SK-N-SH (cell line): Measurements from ENCODE around the gene AMMECR1. TPM values are rescaled to one million over a fixed set of nuclear protein-coding genes. Genes with fewer than 3 reads are reported as not detected.

ENCODE experiments used
- CTCF ChIA-PET: fragments of 300-600, 350-600 bp; formaldehyde crosslinking; extraction: SDS; loops from one replicate; lab custom pipeline; 2021; lab: Yijun Ruan, JAX
- POLR2A ChIA-PET: fragments of 350-600 bp; sonication (Branson Sonifier 250); formaldehyde crosslinking; extraction: SDS; loops from one replicate; lab custom pipeline; 2020; ENCODE audit warnings: antibody characterized with exemption, inconsistent platforms; lab: Yijun Ruan, JAX
- DNase-seq: peaks from one replicate; pipeline ENCODE4 v3.0.0; 2012
- H2AFZ ChIP-seq: fragments of 200-600 bp; sonication (generic); 2 replicates; pipeline ENCODE4 v1.8.1; 2016; ENCODE audit warnings: antibody characterized with exemption, mild to moderate bottlenecking, low read depth
- H3F3A ChIP-seq: fragments of 200-600 bp; sonication (generic); replicated peaks from 2 replicates; pipeline ENCODE3; 2016; ENCODE audit warnings: antibody characterized with exemption, mild to moderate bottlenecking; ENCODE audit not compliant: insufficient read depth
- H3K27ac ChIP-seq, 2 experiments: fragments of 200-500 bp in 1 of 2; fragments of 200-600 bp in 1 of 2; sonication (Bioruptor generic) in 1 of 2; sonication (generic), shearing (Covaris generic) in 1 of 2; 2 replicates each; pipeline versions ENCODE4 v1.5.1 to v1.6.1; 2014 to 2016; ENCODE audit warnings: low read depth in 2 of 2, inconsistent platforms in 1 of 2, low read length in 1 of 2, mild to moderate bottlenecking in 1 of 2, mixed read lengths in 1 of 2
- H3K27me3 ChIP-seq: fragments of 200-600 bp; sonication (generic), shearing (Covaris generic); 2 replicates; pipeline ENCODE4 v1.6.1; 2016; ENCODE audit warnings: mixed run types; ENCODE audit not compliant: insufficient read depth
- H3K36me3 ChIP-seq, 2 experiments: fragments of 200-500 bp in 1 of 2; fragments of 200-600 bp in 1 of 2; sonication (Bioruptor generic) in 1 of 2; sonication (generic) in 1 of 2; replicated peaks in 1 of 2; 2 replicates each; pipeline versions ENCODE3 to v1.5.1; 2014 to 2016; ENCODE audit warnings: low read length in 1 of 2, mild to moderate bottlenecking in 1 of 2; ENCODE audit not compliant: insufficient read depth in 2 of 2, control insufficient read depth in 1 of 2
- H3K4me1 ChIP-seq, 2 experiments: fragments of 200-500 bp in 1 of 2; fragments of 200-600 bp in 1 of 2; sonication (Bioruptor generic) in 1 of 2; sonication (generic), shearing (Covaris generic) in 1 of 2; 2 replicates each; pipeline versions ENCODE4 v1.5.1 to v1.6.1; 2014 to 2016; ENCODE audit warnings: low read depth in 1 of 2, low read length in 1 of 2, mixed run types in 1 of 2; ENCODE audit not compliant: insufficient read depth in 2 of 2, control insufficient read depth in 1 of 2
- H3K4me2 ChIP-seq: fragments of 200-600 bp; sonication (generic), shearing (Covaris generic); 2 replicates; pipeline ENCODE4 v1.6.1; 2017; ENCODE audit warnings: mixed run types
- H3K4me3 ChIP-seq, 2 experiments: fragments of 200-500 bp in 1 of 2; fragments of 200-600 bp in 1 of 2; sonication (Bioruptor generic) in 1 of 2; sonication (generic), shearing (Covaris generic) in 1 of 2; 2 replicates each; pipeline versions ENCODE4 v1.5.1 to v1.8.1; 2014 to 2016; ENCODE audit warnings: low read depth in 2 of 2, inconsistent platforms in 1 of 2, low read length in 1 of 2, mild to moderate bottlenecking in 1 of 2, mixed read lengths in 1 of 2, moderate library complexity in 1 of 2
- H3K79me2 ChIP-seq: fragments of 200-600 bp; sonication (generic); 2 replicates; pipeline ENCODE4 v1.8.1; 2017; ENCODE audit warnings: mild to moderate bottlenecking; ENCODE audit not compliant: insufficient read depth
- H3K9ac ChIP-seq: fragments of 200-600 bp; sonication (generic); 2 replicates; pipeline ENCODE4 v1.6.1; 2017; ENCODE audit warnings: mixed run types
- H3K9me2 ChIP-seq: fragments of 200-600 bp; sonication (generic); 2 replicates; pipeline ENCODE4 v1.6.1; 2017; ENCODE audit warnings: mixed run types
- H3K9me3 ChIP-seq: fragments of 200-600 bp; sonication (generic); 2 replicates; pipeline ENCODE4 v1.6.1; 2017; ENCODE audit warnings: mixed run types, mild to moderate bottlenecking, moderate library complexity
- H4K20me1 ChIP-seq: fragments of 200-600 bp; sonication (generic); 2 replicates; pipeline ENCODE4 v1.6.1; 2017; ENCODE audit warnings: mild to moderate bottlenecking, mixed run types; ENCODE audit not compliant: insufficient read depth
- EP300 ChIP-seq, 2 experiments: IDR thresholded peaks; 2 replicates each; pipeline versions ENCODE4 v1.4.0 to v1.6.1; 2012; ENCODE audit warnings: borderline replicate concordance in 1 of 2, low read depth in 1 of 2, low read length in 1 of 2
- FOSL2 ChIP-seq: IDR thresholded peaks from 2 replicates; pipeline ENCODE4 v1.4.0; 2012; ENCODE audit warnings: low read depth, mild to moderate bottlenecking, moderate library complexity, borderline replicate concordance
- JUND ChIP-seq: IDR thresholded peaks from 2 replicates; pipeline ENCODE4 v1.4.0; 2012
- NFIC ChIP-seq: IDR thresholded peaks from 2 replicates; pipeline ENCODE4 v1.4.0; 2012; ENCODE audit warnings: borderline replicate concordance
- PBX3 ChIP-seq: IDR thresholded peaks from 2 replicates; pipeline ENCODE4; 2012
- TCF12 ChIP-seq: IDR thresholded peaks from 2 replicates; pipeline ENCODE4 v1.4.0; 2012
- TEAD4 ChIP-seq: IDR thresholded peaks from 2 replicates; pipeline ENCODE4 v1.4.0; 2012; ENCODE audit warnings: mild to moderate bottlenecking, borderline replicate concordance; ENCODE audit not compliant: insufficient read depth
- USF2 ChIP-seq: fragments of 150-350 bp; IDR thresholded peaks from 2 replicates; pipeline ENCODE4 v1.6.1; 2017; ENCODE audit warnings: antibody characterized with exemption, low read length, low read depth, borderline replicate concordance
- WGBS: methylation state at CpG from one replicate; pipeline ENCODE4 v1.1.6; 2017; ENCODE audit warnings: low lambda C conversion rate; 5-methylcytosine and 5-hydroxymethylcytosine counted together
- polyA plus RNA-seq, 3 experiments: library from polyadenylated mRNA; depleted of rRNA; stranded (reverse); fragments of >200 nt; gene quantifications; 2 replicates each; pipeline ENCODE4 v1.2.3, GENCODE V29; 2012
- TF ChIP-seq, protein P1 (sequence below): IDR thresholded peaks from 2 replicates; pipeline ENCODE4 v1.4.0; 2012; ENCODE audit warnings: low read depth
- TF ChIP-seq, protein P2 (sequence below): fragments of 150-350 bp; IDR thresholded peaks from 2 replicates; pipeline ENCODE4 v1.6.1; 2016; ENCODE audit warnings: mild to moderate bottlenecking, low read depth, low read length

AMMECR1 gene
- polyA plus RNA-seq, 1 of the 3 experiments (the other 2 are of a cell fraction) = 1.3 TPM

- no peak for TF ChIP-seq USF2
- TF ChIP-seq, all 33 proteins: peak for 0
Measured at GRCh38 chrX:110346681-110347080, 28.8 kb upstream of the AMMECR1 start (continued).

DNA sequence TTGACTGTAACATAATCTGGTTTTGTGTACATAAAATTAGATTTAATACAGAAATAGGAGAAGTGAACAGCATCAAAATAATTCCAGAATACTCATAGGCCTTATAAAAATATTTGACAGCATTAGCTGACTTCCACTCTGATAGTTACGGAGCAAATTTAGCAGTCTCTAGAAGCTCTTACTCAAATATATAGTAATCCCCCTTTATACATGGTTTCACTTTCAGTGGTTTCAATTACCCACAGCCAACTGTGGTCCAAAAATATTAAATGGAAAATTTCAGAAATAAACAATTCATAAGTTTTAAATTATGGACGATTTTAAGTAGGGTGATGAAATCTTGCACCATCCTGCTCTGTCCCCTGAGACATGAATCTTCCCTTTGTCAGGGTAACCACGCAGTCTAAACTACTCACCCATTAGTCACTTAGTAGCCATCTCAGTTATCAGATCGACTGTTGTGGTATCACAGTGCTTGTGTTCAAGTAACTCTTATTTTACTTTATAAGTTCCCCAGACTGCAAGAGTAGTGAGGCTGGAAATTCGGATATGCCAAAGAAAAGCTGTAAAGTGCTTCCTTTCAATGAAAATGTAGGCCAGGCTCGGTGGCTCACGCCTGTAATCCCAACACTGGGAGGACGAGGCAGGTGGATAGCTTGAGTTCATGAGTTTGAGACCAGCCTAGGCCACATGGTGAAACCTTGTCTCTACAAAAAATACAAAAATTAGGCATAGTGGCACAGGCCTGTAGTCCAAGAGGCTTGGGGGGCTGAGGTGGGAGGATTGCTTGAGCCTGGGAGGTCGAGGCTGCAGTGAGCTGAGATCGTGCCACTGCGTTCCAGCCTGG lies 23.5 kb upstream of the AMMECR1 start:
- Histone ChIP-seq H3K4me3 (no peak overlapping the region), H3K9me3 (no peaks in the 10 kb centered on the region), H3K4me2 (peak overlapping the region; percentile 20; the same call in 1 of the 2 replicates), H3K27me3 (no peaks in the 10 kb centered on the region), H3K79me2 (no peaks in the 10 kb centered on the region), H3K4me1 (no peaks in the 10 kb centered on the region), H3K27ac (peak overlapping the region in 1 of 2 experiments; percentile 83; a peak in 2 of 4 replicates), H3K9ac (peak overlapping the region; percentile 52; the same call in 1 of the 2 replicates), H3K9me2 (no peaks in the 10 kb centered on the region), H3F3A (peaks cover 6% of the 10 kb centered on the region), H2AFZ (peak overlapping the region; percentile 36; the same call in 1 of the 2 replicates), H3K36me3 (no peaks in the 10 kb centered on the region), H4K20me1 (no peaks in the 10 kb centered on the region)
- TF ChIP-seq NFIC (peak; percentile 35; the same call in 1 of the 2 replicates), EP300 (IDR thresholded peaks at IDR 0.05; ENCODE audit: borderline replicate concordance in 1 of 2, low read depth in 1 of 2, low read length in 1 of 2) (peak in 1 of 2 experiments; percentile 45; a peak in 1 of 4 replicates), USF2 (no peak), PBX3 (peak; percentile 83), TCF12 (peak; percentile 71), JUND (peak; percentile 62), TEAD4 (no peak), FOSL2 (peak; percentile 64; the same call in 1 of the 2 replicates)
- TF ChIP-seq, protein P1, sequence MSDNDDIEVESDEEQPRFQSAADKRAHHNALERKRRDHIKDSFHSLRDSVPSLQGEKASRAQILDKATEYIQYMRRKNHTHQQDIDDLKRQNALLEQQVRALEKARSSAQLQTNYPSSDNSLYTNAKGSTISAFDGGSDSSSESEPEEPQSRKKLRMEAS = peak; percentile 25; the same call in 1 of the 2 replicates
- TF ChIP-seq, protein P2, sequence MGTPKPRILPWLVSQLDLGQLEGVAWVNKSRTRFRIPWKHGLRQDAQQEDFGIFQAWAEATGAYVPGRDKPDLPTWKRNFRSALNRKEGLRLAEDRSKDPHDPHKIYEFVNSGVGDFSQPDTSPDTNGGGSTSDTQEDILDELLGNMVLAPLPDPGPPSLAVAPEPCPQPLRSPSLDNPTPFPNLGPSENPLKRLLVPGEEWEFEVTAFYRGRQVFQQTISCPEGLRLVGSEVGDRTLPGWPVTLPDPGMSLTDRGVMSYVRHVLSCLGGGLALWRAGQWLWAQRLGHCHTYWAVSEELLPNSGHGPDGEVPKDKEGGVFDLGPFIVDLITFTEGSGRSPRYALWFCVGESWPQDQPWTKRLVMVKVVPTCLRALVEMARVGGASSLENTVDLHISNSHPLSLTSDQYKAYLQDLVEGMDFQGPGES = no peak
- ChIA-PET CTCF (no interaction called here), POLR2A (no interaction called here)
- WGBS = 32% methylated on average over 11 of the region's 11 CpGs
- DNase-seq = no peak
